GM21447 (cell line): ENCODE results near the gene SNX6.
"Not testable (repeated sequence)": the region's sequence is repeated elsewhere in the genome, so short reads cannot be mapped to it uniquely, and the experiment has no call there.

ENCODE experiments used
- ATAC-seq: cut with Tn5 transposase; IDR thresholded peaks from one replicate; pipeline ENCODE4 v1.9.1; 2021; ENCODE audit not compliant: unreplicated experiment

Gene SNX6

DNA sequence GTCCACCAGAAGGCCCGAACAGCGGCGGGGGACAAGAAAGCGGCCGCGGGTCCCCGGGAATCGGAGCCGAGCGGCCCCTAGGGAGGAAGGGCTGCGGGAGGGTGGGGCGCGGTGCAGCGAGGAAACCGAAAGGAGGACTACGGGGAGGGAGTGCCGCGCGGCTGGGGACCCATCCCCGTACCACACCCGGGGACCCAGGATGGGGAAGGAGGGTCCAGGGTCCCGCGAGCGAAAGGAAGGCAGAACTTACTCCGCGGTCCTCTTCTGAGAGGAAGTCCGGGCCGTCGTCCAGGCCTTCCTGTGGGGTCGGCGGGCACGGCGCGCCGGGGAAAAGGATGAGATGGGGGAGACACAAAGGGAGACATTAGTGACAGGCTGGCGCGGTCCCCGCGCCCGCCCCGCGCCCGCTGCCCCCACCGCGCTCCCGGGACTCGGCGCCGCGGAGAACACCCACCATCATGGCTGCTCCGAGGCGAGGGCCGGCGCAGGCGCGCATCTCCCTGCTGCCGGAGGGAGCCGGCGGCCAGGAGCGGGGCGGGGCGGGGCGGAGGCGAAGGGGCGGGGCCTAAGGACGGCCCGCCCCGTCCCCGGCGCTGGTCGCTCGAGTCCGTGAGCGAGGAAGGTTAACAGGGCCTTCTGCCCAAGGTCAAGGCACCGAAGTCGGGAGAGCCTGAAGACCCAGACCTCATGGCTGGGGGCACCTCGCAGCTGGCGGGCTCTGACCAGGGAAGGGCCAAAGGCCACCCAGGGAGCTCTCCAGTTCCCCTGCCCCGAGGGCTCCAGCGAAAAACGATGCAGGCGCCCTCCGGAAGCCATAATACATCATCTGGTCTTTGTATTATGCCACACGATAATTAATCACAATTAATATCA lies at the start of gene SNX6:
TSS of gene SNX6 (minus strand) at position 492 of the 873 bp plus-strand sequence. CDS start at position 460, 32 bp downstream.
- peak; percentile 93 for ATAC-seq

DNA sequence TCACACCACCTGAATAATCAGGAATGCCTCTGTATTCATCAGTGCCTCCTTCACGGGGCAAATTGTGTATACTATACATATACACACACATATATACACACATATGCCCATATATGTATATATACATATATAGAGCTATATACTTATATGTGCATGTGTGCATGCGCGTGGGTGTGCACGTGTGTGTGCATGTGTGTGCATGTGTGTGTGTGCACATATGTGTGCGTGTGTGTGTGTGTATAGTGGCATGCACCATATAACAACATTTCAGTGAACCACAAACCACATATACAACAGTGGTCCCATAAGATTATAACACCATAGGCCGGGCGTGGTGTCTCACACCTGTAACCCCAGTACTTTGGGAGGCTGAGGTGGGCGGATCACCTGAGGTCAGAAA lies 48.8 kb upstream of the SNX6 start:
- no peak for ATAC-seq

DNA sequence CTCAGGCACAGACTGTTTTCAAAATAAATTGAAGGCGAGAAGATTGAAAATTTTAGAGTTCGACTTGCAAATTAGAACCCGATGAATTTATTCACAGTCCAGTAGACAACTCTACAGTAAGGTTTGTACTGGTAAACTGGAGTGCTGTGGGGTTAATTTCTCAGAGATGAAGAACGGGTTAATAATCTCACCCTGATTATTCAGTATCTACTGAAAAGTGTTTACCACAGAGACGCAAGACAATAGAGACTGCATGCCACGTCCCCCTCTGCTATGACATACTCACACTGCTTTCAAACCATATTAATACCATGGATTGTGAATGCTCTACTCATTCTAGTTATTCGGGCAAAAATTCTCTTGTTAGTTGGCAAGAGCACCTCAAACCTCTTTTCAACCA lies 48.4 kb upstream of the SNX6 start:
- ATAC-seq = no peak

DNA sequence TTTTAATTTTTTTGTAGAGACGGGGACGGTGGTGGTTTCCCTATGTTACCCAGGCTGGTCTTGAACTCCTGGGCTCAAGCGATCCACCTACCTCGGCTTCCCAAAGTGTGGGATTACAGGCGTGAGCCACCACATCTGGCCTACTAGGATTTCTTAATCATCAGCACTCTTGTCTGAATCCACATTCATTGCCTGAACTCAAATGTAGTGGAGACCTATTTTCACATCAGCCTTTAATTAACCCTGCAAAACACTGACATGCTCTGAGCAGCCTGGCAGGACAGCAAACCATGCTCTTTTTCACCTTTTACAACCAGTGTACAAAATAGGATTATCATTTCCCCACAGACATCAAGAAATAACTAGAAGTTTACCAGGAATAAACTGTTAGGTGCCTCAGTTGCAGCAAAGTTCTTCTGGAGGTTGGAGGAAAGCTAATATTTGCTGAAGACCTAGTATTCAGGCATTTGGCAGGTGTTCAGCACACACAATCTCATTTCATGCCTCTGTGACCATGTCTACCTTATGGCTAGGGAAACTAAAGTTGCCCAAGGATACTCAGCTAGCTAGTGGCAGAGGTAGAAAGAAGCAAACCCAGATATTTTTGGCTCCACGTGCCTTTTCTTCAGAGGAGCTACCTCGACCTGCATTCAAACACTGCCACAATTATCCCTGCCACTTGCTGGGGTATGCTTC lies 46.7 kb upstream of the SNX6 start:
- ATAC-seq = no peak

DNA sequence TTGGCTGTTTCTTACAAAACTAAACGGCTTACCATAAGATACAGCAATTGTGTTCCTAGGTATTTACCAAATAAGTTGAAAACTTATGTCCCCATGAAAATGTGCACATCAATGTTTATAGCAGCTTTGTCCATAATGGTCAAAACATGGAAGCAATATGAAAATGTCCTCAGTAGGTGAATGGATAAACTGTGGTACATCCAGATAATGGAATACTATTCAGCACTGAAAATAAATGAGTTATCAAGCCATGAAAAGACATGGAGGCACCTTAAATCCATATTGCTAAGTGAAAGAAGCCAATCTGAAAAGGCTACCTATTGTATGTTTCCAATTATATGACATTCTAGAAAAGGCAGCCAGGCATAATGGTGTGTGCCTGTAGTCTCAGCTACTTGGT lies 43.8 kb upstream of the SNX6 start:
- ATAC-seq = no peak

DNA sequence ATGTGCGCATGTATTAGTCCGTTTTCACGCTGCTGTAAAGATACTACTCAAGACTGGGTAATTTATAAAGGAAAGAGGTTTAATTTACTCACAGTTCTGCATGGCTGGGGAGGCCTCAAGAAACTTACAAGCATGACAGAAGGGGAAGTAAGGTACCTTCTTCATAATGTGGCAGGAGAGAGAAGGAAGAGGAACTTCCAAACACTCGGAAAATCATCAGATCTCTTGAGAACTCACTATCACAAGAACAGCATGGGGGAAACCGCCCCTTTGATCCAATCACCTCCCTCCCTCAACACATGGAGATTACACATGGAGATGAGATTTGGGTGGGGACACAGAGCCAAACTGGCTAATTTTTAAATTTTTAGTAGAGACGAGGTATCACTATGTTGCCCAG lies 41.8 kb upstream of the SNX6 start:
- no peak for ATAC-seq

DNA sequence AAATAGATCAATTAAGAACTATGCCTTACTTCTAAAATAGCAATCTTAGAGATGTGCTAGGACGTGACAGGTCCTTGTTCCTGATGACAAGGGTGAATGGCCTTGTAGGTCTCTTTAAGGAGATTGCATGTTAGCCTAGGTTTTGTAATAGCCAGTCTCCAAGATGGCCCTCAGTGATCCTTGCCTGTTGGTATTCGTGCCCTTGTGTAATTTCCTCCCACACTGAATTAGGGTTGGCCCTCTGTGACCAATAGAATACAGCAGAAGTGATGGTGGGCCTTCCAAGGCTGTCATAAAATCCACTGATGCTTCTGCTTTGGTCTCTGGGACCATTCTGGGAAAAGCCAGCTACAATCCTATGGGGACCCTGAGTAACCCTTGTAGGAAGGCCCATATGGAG lies 38.2 kb upstream of the SNX6 start:
- ATAC-seq = no peak

DNA sequence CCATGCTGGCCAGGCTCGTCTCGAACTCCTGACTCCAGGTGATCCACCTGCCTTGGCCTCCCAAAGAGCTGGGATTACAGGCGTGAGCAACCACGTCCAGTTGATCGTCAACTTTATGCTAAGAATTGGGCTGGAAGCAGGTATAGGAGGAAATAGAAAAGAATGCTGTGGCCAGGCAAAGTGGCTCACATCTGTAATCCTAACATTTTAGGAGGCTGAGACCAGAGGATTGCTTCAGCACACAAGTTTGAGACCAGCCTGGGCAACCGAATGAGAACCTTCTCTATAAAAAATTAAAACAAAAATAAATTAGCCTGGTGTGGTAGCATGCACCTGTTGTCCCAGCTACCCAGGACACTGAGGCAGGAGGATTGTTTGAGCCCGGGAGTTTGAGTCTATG lies 37.1 kb upstream of the SNX6 start:
- ATAC-seq = no peak

DNA sequence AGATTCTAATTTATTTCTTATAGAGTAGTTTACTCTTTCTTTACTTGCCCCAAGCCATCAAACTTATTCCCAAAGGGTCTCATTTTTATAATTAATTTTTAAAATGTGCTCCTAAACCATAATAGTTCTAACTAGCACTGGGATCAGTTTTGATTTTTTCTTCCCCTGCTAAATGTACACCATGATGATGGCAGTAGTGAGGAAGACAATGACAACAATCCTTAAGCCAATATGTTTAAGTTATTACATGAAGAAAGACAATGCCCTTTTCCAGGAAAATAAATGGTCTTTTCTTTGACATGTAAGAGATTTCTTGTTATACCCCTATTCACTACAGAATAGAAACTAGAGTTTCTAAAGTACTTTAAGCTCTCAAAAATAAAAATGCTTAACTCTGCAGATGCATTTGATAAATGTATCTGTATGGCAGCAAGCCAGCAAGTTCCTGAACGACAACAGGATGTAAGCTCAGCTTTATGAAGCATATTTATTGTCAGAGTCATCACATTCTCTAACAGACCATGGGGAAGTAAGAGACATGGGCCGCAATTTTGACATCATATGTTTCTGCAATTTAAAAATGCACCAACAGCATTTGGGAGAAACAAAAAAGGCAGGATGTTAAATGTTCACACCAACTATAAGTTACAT lies 36.0 kb upstream of the SNX6 start:
- no peak for ATAC-seq

DNA sequence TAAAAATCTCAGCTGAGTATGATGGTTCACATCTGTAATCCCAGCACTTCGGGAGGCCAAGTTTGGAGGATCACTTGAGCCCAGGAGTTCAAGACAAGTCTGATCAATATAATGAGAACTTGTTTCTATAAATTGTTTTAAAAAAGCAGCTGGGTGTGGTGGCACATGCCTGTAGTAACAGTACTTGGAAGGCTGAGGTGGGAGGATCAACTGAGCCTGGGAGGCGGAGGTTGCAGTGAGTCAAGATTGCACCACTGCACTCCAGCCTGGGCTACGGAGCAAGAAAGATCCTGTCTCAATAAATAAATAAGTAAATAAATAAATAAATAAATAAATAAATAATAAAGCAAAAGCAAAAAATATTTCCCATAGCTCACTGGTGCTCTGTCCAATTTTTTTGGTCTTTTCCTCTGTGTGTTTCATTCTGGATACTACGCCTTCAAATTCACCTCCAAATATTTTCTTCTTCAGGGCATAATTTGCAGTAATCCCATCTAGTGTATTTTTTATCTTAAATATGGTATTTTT lies 32.7 kb upstream of the SNX6 start:
- no peak for ATAC-seq

DNA sequence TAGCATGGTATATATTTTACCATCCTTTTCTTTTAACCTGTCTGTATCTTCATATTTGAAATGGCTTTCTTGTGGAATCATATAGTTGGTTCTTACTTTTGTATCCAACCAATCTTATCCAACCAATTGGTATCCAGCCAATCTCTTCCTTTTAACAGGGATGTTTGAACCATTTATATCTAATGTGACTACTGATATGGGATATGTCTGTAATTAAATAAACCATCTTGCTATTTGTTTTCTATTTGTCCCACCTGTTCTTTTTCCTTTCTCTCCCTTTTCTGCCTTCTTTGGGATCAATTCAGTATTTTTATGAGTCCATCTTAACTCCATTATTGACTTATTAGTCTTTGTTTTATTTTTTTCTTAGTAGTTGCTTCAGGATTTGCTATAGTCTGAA lies 30.8 kb upstream of the SNX6 start:
- ATAC-seq = no peak

DNA sequence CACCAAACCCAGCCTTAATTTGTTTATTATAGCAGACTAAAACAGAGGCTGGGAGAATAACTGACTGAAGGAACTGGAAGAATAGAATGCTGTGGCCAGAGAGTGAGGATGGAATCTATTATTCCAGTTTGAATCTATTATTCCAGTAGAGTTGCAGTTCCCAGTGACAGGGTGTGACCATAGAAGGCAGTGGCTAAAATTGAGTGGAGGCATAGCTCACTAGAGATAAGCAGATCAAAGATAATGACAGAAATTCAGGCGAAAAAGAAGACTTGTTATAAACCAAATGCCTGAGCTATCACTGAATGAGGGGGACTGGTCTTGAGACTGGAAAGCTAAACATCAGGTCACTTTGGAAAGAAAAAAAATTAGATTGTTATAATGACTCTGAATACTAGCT lies 26.0 kb upstream of the SNX6 start:
- ATAC-seq = no peak

DNA sequence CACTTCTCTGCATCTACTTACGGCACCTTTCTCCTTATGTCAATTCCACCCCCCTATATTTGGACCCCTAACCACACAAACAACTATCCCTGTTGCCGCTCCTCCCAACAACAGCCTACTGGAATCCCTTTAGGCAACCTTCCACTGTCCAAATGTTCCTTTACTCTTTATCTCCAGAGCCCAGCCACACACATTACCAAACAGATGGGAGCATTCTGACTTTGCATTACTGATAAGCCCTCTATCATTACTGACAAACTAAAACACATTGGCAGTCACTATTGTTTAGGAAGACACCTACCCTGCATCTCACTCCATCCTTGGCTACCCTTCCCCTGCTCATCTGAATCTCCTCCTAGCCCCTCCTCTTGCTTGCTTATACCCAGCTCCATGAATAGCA lies 23.1 kb upstream of the SNX6 start:
- not testable (repeated sequence) for ATAC-seq

DNA sequence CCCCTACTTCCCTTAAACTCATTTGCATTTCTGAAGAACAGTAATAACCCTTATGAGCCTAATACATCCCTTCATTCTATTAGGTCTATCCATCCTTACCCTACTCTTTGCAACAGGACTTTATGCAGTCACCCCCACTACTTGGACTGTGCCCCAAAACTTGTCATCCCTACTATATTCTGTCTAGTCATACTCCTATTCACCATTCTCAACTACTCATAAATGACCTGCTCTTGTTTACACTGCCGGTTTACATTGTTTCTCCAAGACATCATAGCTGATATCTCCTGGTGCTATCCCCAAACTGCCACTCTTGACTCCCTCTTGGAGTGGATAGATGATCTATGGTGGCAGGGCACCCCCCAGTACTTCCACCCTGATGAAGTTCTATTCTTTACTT lies 22.4 kb upstream of the SNX6 start:
- ATAC-seq = not testable (repeated sequence)

DNA sequence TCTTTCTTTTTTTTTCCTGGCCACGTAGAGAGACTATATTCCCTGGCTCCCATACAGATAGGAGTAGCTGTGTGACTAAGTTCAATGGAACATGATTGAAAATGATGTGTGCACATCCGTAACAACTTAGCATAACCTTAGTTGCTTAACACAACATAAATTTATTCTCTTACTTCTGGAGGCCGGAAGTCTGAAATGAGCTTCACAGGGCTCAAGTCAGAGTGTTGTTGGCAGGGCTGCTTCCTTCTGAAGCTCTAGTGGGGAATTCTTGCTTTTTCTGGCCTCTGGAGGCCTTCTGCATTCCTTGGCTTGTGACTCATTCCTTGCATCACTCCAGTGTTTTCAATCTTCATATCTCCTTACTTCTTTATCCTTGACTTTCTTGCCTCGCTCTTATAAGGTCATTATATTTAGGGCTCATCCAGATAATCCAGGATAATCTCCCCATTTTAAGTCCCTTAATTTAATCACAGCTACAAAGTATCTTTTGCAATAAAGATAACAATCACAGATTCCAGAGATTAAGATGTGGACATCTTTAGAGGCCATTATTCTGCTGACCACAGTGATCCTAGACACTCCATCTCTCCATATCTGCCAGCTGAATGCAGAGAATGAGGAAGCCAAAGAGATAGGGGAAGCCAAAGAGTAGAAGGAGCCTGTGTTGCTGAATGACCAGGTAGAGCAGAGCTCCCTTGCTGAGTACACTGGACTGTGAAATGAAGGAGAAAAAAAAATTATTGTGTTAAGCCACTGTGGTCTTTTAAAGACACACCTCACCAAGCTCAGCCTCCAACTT lies 21.0 kb upstream of the SNX6 start:
- no peak for ATAC-seq

DNA sequence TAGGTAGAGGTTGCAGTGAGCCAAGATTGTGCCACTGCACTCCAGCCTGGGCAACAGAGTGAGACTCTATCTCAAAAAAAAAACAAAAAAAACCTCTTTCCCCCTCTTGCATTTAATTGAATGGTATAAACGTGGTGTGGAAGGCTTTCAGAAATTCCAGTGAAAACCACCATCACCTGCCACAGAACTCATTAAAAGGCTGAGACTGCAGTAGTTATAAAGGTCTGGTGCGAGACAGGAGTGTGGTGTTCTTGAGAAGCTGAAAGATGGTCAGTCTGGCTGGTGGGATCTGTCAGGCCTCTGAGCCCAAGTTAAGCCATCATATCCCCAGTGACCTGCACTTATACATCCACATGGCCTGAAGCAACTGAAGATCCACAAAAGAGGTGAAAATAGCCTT lies 20.1 kb upstream of the SNX6 start:
- not testable (repeated sequence) for ATAC-seq

DNA sequence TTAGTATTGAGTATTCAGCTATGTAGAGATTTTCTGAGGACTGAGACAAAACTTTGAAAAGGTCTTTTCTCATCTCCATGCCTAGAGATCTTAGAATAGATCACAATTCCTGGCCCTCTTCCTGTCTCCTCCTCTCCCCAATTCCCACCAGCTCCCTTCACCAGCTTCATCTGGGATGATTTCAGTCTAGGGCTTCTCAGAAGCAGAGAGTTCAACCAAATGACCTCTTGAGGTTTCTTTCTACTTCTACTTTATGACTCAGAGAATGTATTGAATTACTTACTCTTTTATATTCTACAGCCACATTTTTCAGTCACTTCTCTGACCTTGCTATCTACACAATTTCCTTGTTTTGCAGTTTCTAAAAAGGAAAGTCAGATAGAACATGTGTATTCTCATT lies 19.4 kb upstream of the SNX6 start:
- ATAC-seq = no peak

DNA sequence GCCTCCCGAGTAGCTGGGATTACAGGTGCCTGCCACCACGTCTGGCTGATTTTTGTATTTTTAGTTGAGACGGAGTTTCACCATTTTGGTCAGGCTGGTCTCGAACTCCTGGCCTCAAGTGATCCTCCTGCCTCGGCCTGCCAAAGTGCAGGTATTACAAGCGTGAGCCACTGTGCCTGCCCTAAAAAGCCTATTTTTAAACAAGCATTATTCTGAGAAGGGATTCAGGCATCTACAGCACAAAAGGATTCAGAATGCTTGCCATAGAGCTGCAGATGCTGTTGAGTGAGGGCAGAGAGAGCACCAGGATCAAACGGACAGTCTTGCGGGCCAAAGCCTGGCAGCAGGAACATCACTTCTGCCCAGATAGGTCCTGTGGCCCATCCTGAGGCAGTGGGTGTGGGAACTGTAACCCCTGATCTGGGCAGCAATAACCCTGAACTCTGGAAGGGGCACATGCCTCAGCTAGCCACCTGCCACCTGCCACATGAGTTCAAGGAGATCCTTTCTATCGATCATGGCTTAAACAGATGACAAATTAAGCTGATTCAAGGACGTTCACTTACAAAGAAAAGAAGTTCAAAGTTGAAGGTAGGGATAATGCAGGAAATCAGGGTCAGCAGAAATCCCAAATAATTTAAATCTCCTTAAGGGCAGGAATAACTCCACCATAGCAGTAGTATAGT lies 16.8 kb upstream of the SNX6 start:
- no peak for ATAC-seq

DNA sequence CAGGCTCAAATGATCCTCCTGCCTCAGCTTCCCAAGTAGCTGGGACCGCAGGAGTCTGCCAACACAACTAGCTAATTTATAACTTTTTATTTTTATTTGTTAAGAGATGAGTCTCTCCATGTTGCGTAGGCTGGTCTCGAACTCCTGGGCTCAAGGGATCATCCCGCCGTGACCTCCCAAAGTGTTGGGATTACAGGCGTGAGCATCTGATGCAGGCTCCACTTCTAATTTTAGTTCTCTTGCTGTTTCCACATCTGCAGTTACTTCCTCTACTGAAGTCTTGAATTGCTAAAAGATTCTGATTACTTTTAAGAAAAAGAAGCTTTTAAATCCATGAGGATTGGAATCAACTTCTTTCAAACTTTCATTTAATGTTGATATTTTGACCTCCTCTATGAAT lies 13.4 kb upstream of the SNX6 start:
- ATAC-seq = no peak

DNA sequence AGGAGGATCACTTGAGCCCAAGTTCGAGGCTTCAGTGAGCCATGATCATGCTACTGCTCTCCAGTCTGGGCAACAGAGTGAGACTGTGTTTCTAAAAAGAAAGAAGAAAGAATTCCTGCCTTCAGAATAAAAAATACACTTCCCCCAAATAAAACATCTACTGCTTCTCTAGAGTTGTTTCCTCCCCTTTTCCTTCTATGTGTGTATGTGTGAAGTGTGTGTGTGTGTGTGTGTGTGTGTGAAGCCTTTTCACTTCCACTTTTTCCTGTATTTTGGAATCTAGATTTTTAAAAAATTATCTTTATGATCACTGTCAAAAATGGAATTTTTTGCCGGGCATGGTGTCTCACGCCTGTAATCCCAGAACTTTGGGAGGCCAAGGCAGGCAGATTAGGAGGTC lies 12.6 kb upstream of the SNX6 start:
- no peak for ATAC-seq
